Keratinocyte (primary cell): Measurements from ENCODE around the gene SPIN2B. TPM values are rescaled to one million over a fixed set of nuclear protein-coding genes. Genes with fewer than 3 reads are reported as not detected.

Source experiments
- DNase-seq: peaks from one replicate; pipeline ENCODE4 v3.0.0-alpha.2; 2011; ENCODE audit warnings: low read depth, missing footprints, low spot score
- FAIRE-seq: peaks from 2 replicates; lab custom pipeline; 2011; peaks lifted over from hg19 to GRCh38; lab: Jason Lieb, UNC
- H2AFZ ChIP-seq: 2 replicates; pipeline ENCODE4 v1.6.0; 2012; ENCODE audit warnings: low read length, control low read depth, inconsistent platforms; ENCODE audit not compliant: control insufficient read depth
- H3K27ac ChIP-seq: 2 replicates; pipeline ENCODE4 v1.5.1; 2011; ENCODE audit warnings: low read length; ENCODE audit not compliant: control insufficient read depth, insufficient read depth
- H3K27me3 ChIP-seq: 3 replicates; pipeline ENCODE4 v1.6.0; 2011; ENCODE audit warnings: low read length; ENCODE audit not compliant: control insufficient read depth, insufficient read depth; ENCODE audit errors: extremely low read depth
- H3K36me3 ChIP-seq, 2 experiments: 2 replicates in 1 of 2; 3 replicates in 1 of 2; pipeline ENCODE4 v1.5.1; 2011; ENCODE audit warnings: low read length in 2 of 2, mild to moderate bottlenecking in 1 of 2; ENCODE audit not compliant: control insufficient read depth in 2 of 2, insufficient read depth in 2 of 2; ENCODE audit errors: extremely low read depth in 1 of 2
- H3K4me1 ChIP-seq: 3 replicates; pipeline ENCODE4 v1.5.1; 2011; ENCODE audit warnings: low read length; ENCODE audit not compliant: control insufficient read depth, insufficient read depth; ENCODE audit errors: extremely low read depth
- H3K4me2 ChIP-seq: 3 replicates; pipeline ENCODE4 v1.6.0; 2011; ENCODE audit warnings: low read depth, low read length; ENCODE audit not compliant: control insufficient read depth, insufficient read depth; ENCODE audit errors: extremely low read depth
- H3K4me3 ChIP-seq, 3 experiments: fragments of 200-600 bp in 1 of 3; sonication (generic) in 1 of 3; 2 replicates in 2 of 3; 3 replicates in 1 of 3; pipeline ENCODE4 v1.5.1; 2011 to 2016; ENCODE audit warnings: low read length in 3 of 3, mild to moderate bottlenecking in 3 of 3, control low read depth in 2 of 3, inconsistent platforms in 1 of 3, low read depth in 1 of 3, mixed read lengths in 1 of 3, mixed run types in 1 of 3, moderate library complexity in 1 of 3; ENCODE audit not compliant: control insufficient read depth in 2 of 3, insufficient read depth in 2 of 3; ENCODE audit errors: extremely low read depth in 1 of 3
- H3K79me2 ChIP-seq: 2 replicates; pipeline ENCODE4 v1.6.0; 2012; ENCODE audit warnings: low read length; ENCODE audit not compliant: control insufficient read depth, insufficient read depth
- H3K9ac ChIP-seq: 3 replicates; pipeline ENCODE4 v1.6.0; 2011; ENCODE audit warnings: low read length; ENCODE audit not compliant: control insufficient read depth, insufficient read depth; ENCODE audit errors: extremely low read depth
- H3K9me1 ChIP-seq: 3 replicates; pipeline ENCODE4 v1.6.0; 2011; ENCODE audit warnings: low read length; ENCODE audit not compliant: control insufficient read depth, insufficient read depth; ENCODE audit errors: extremely low read depth
- H3K9me3 ChIP-seq: 2 replicates; pipeline ENCODE4 v1.5.1; 2012; ENCODE audit warnings: low read depth, low read length; ENCODE audit not compliant: control insufficient read depth
- H4K20me1 ChIP-seq: 3 replicates; pipeline ENCODE4 v1.6.0; 2011; ENCODE audit warnings: low read length; ENCODE audit not compliant: control insufficient read depth, insufficient read depth; ENCODE audit errors: extremely low read depth
- EZH2 ChIP-seq: IDR thresholded peaks from one replicate; pipeline ENCODE4 v1.6.1; 2012; ENCODE audit warnings: inconsistent platforms, mild to moderate bottlenecking, low read length, moderate library complexity
- dilution Hi-C: fragments of 300-500 bp; cut with MboI; formaldehyde crosslinking; loops from one replicate; pipeline ENCODE4 v1.7.0; 2020; ENCODE audit warnings: low sequenced_read_pairs; ENCODE audit not compliant: extremely low pct_ligation_motif_present
- polyA plus RNA-seq, 5 experiments: library from polyadenylated mRNA; depleted of rRNA in 3 of 5; stranded (reverse) in 3 of 5; stranded (forward) in 1 of 5; unstranded in 1 of 5; fragments of >200 nt; gene quantifications; 1 replicate in 1 of 5; 2 replicates in 3 of 5; 3 replicates in 1 of 5; pipeline versions ENCODE4 v1.2.1 to v1.2.3, GENCODE V29; 2011 to 2012; ENCODE audit warnings: missing spikeins in 2 of 5, low read depth in 1 of 5, low replicate concordance in 1 of 5
- TF ChIP-seq, protein P1 (sequence below), 3 experiments: IDR thresholded peaks in 1 of 3; conservative IDR thresholded peaks in 1 of 3; optimal IDR thresholded peaks in 1 of 3; 2 replicates in 2 of 3; 3 replicates in 1 of 3; pipeline versions ENCODE3 to v1.5.1; 2011; ENCODE audit warnings: low read length in 3 of 3, mild to moderate bottlenecking in 3 of 3, moderate library complexity in 2 of 3, control low read depth in 1 of 3, inconsistent platforms in 1 of 3; ENCODE audit not compliant: insufficient read depth in 2 of 3; ENCODE audit errors: extremely low read depth in 1 of 3

Gene SPIN2B
- polyA plus RNA-seq, 1 donor (not counting 4 experiments of a cell fraction or from before 2014, with no cell fraction given): 9.7 TPM

DNA sequence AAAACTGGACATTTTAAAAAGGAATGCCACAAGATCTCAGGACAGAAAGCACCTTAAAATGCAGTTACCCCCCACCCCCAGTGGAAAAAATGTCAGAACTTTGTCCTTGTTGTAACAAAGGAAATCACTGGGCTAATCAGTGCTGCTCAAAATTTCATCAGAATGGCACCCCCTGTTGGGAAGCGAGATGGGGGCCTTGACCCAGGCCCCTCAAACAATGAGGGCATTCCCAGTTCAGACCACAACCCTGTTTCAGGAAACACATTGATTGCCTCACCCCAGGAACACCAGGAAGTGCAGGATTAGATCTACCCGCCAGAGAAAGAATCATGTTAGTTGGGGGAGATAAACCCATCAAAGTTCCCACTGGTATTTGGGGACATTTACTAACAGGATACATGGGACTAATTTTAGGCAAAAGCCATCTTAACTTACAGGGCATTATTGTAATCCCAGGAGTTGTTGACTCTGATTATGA is 16.4 kb downstream of the SPIN2B start:
- FAIRE-seq: no peak
- H4K20me1 ChIP-seq: no peaks in the 10 kb centered on the region

GRCh38 chrX:57104406-57104805 is 16.9 kb downstream of the SPIN2B start:
- Histone ChIP-seq H3K79me2 (no peaks in the 10 kb centered on the region), H3K27ac (no peak overlapping the region), H2AFZ (no peak overlapping the region), H3K9me3 (no peaks in the 10 kb centered on the region), H3K36me3 (no peaks in the 10 kb centered on the region), H3K9me1 (no peaks in the 10 kb centered on the region), H3K4me1 (no peaks in the 10 kb centered on the region), H3K4me3 (no peak overlapping the region), H4K20me1 (no peaks in the 10 kb centered on the region), H3K27me3 (no peaks in the 10 kb centered on the region), H3K4me2 (no peak overlapping the region), H3K9ac (no peak overlapping the region)
- DNase-seq (no peak), FAIRE-seq (no peak)
- dilution Hi-C loops: no loop called here
- TF ChIP-seq, protein P1, sequence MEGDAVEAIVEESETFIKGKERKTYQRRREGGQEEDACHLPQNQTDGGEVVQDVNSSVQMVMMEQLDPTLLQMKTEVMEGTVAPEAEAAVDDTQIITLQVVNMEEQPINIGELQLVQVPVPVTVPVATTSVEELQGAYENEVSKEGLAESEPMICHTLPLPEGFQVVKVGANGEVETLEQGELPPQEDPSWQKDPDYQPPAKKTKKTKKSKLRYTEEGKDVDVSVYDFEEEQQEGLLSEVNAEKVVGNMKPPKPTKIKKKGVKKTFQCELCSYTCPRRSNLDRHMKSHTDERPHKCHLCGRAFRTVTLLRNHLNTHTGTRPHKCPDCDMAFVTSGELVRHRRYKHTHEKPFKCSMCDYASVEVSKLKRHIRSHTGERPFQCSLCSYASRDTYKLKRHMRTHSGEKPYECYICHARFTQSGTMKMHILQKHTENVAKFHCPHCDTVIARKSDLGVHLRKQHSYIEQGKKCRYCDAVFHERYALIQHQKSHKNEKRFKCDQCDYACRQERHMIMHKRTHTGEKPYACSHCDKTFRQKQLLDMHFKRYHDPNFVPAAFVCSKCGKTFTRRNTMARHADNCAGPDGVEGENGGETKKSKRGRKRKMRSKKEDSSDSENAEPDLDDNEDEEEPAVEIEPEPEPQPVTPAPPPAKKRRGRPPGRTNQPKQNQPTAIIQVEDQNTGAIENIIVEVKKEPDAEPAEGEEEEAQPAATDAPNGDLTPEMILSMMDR (optimal IDR thresholded peaks at IDR 0.05 in 1 of 3, IDR thresholded peaks at IDR 0.05 in 1 of 3, conservative IDR thresholded peaks at IDR 0.05 in 1 of 3; ENCODE audit: extremely low read depth in 1 of 3, insufficient read depth in 2 of 3, low read length in 3 of 3): no peak
- no peak for TF ChIP-seq EZH2

More for the DNA sequence above, 16.4 kb downstream of the SPIN2B start:
- no peaks in the 10 kb centered on the region for H3K27me3 ChIP-seq
- dilution Hi-C loops: no loop called here
- H3K4me2 ChIP-seq: no peak overlapping the region
- no peaks in the 10 kb centered on the region for H3K79me2 ChIP-seq
- H3K36me3 ChIP-seq: no peaks in the 10 kb centered on the region
- no peaks in the 10 kb centered on the region for H3K9me1 ChIP-seq
- no peak overlapping the region for H3K27ac ChIP-seq
- no peak overlapping the region for H3K4me3 ChIP-seq
- no peaks in the 10 kb centered on the region for H3K4me1 ChIP-seq
- no peaks in the 10 kb centered on the region for H3K9me3 ChIP-seq
- no peak overlapping the region for H2AFZ ChIP-seq
- no peak for DNase-seq
- no peak for TF ChIP-seq EZH2
- TF ChIP-seq, protein P1 (optimal IDR thresholded peaks at IDR 0.05 in 1 of 3, IDR thresholded peaks at IDR 0.05 in 1 of 3, conservative IDR thresholded peaks at IDR 0.05 in 1 of 3; ENCODE audit: extremely low read depth in 1 of 3, insufficient read depth in 2 of 3, low read length in 3 of 3): no peak
- no peak overlapping the region for H3K9ac ChIP-seq
